GM23248 (cell line): ENCODE results near the gene HSF2BP. TPM values are rescaled to one million over a fixed set of nuclear protein-coding genes. Genes with fewer than 3 reads are reported as not detected.
A peak's percentile ranks its signal among the peaks of the same experiment; 100 is the strongest.

Source experiments
- DNase-seq: peaks from one replicate; pipeline ENCODE4 v3.0.0-alpha.2; 2015
- H2AFZ ChIP-seq: fragments of 200-600 bp; sonication (generic); 2 replicates; pipeline ENCODE4 v1.6.1; 2016; ENCODE audit warnings: antibody characterized with exemption
- H3F3A ChIP-seq: fragments of 200-600 bp; sonication (generic); 2 replicates; pipeline ENCODE4 v1.6.1; 2016; ENCODE audit warnings: mild to moderate bottlenecking, antibody characterized with exemption, mixed run types; ENCODE audit not compliant: insufficient read depth
- H3K27ac ChIP-seq: fragments of 200-600 bp; sonication (generic); 2 replicates; pipeline ENCODE4 v1.5.1; 2016; ENCODE audit warnings: mild to moderate bottlenecking
- H3K27me3 ChIP-seq: fragments of 200-600 bp; sonication (generic); replicated peaks from 2 replicates; pipeline ENCODE4 v1.6.1; 2016; ENCODE audit warnings: mild to moderate bottlenecking; ENCODE audit not compliant: insufficient read depth
- H3K36me3 ChIP-seq: fragments of 200-600 bp; sonication (generic); 2 replicates; pipeline ENCODE4 v1.6.1; 2016; ENCODE audit warnings: low read depth, mild to moderate bottlenecking
- H3K4me1 ChIP-seq: fragments of 200-600 bp; sonication (generic); 2 replicates; pipeline ENCODE4 v1.6.1; 2016; ENCODE audit warnings: mild to moderate bottlenecking; ENCODE audit not compliant: insufficient read depth
- H3K4me2 ChIP-seq: fragments of 200-600 bp; sonication (generic); one replicate; pipeline ENCODE4 v1.6.1; 2016; ENCODE audit warnings: mild to moderate bottlenecking; ENCODE audit not compliant: unreplicated experiment
- H3K4me3 ChIP-seq: fragments of 200-600 bp; sonication (generic); 2 replicates; pipeline ENCODE4 v1.5.1; 2016; ENCODE audit warnings: mild to moderate bottlenecking
- H3K79me2 ChIP-seq: fragments of 200-600 bp; sonication (generic); 2 replicates; pipeline ENCODE4 v1.6.1; 2016; ENCODE audit warnings: mild to moderate bottlenecking; ENCODE audit not compliant: insufficient read depth
- H3K9ac ChIP-seq: fragments of 200-600 bp; sonication (generic); 2 replicates; pipeline ENCODE4 v1.6.1; 2016; ENCODE audit warnings: mild to moderate bottlenecking
- H3K9me2 ChIP-seq: fragments of 200-600 bp; sonication (generic); 2 replicates; pipeline ENCODE4 v1.6.1; 2016; ENCODE audit warnings: mixed run types, mild to moderate bottlenecking, moderate library complexity; ENCODE audit not compliant: insufficient read depth
- H3K9me3 ChIP-seq: fragments of 200-600 bp; sonication (generic); one replicate; pipeline ENCODE4 v1.6.1; 2017; ENCODE audit warnings: low read depth
- H4K20me1 ChIP-seq: fragments of 200-600 bp; sonication (generic); 2 replicates; pipeline ENCODE4 v1.6.0; 2016; ENCODE audit not compliant: insufficient read depth
- EZH2 ChIP-seq: fragments of 200-600 bp; sonication (generic); IDR thresholded peaks from 2 replicates; pipeline ENCODE4 v1.6.1; 2018; ENCODE audit warnings: antibody characterized with exemption, mild to moderate bottlenecking; ENCODE audit not compliant: insufficient read depth, poor library complexity, severe bottlenecking
- EZH2phosphoT487 ChIP-seq: fragments of 200-600 bp; sonication (generic); IDR thresholded peaks from 2 replicates; pipeline ENCODE4 v1.6.1; 2018; ENCODE audit warnings: antibody characterized with exemption, moderate library complexity, mild to moderate bottlenecking, low read depth; ENCODE audit not compliant: insufficient read depth
- WGBS, 2 experiments: methylation state at CpG; one replicate each; pipeline ENCODE4 v1.1.6; 2015 to 2017; ENCODE audit warnings: low lambda C conversion rate in 2 of 2, low coverage in 1 of 2; ENCODE audit errors: missing lambda C conversion rate in 2 of 2; 5-methylcytosine and 5-hydroxymethylcytosine counted together
- in situ Hi-C: fragments of 300-500 bp; cut with MboI; formaldehyde crosslinking; loops from 2 replicates; pipeline ENCODE4 v1.15.0; 2020
- polyA plus RNA-seq: library from polyadenylated mRNA; unstranded; fragments of >200 nt; fragmentation: Nextera tagmentation; extraction: Ambion mirVana; gene quantifications from 2 replicates; pipeline ENCODE4 v1.2.1, GENCODE V29; 2016
- total RNA-seq: library from RNA; depleted of rRNA; stranded (reverse); fragments of >200 nt; shearing (Covaris generic); gene quantifications from 2 replicates; pipeline ENCODE4 v1.2.3, GENCODE V29; 2014

The HSF2BP gene
- total and polyA plus RNA-seq, 2 experiments from 2014 or later = 1.6 to 4.8 TPM

- WGBS, 2 experiments = 63 to 69% methylated on average over 4 of the region's 4 CpGs
- H3K4me1 ChIP-seq = peaks cover 9% of the 10 kb centered on the region; the same call in 1 of the 2 replicates
- in situ Hi-C loops = no loop called here
- no peaks in the 10 kb centered on the region for H3K9me3 ChIP-seq
- H2AFZ ChIP-seq = no peak overlapping the region
- peaks cover 96% of the 10 kb centered on the region for H3K79me2 ChIP-seq
- no peak overlapping the region for H3K4me2 ChIP-seq
- H3K36me3 ChIP-seq = no peaks in the 10 kb centered on the region; the same call in 1 of the 2 replicates
- no peak for TF ChIP-seq EZH2
- TF ChIP-seq EZH2phosphoT487 = no peak
- H3K4me3 ChIP-seq = no peak overlapping the region
- DNase-seq = no peak
- no peaks in the 10 kb centered on the region for H3K27me3 ChIP-seq
- H4K20me1 ChIP-seq = no peaks in the 10 kb centered on the region
- H3K9me2 ChIP-seq = no peaks in the 10 kb centered on the region
- no peak overlapping the region for H3K9ac ChIP-seq
- H3F3A ChIP-seq = no peaks in the 10 kb centered on the region
- no peak overlapping the region for H3K27ac ChIP-seq
These were observed 5.1 kb upstream of the HSF2BP start for GRCh38 chr21:43664358-43664757.

DNA sequence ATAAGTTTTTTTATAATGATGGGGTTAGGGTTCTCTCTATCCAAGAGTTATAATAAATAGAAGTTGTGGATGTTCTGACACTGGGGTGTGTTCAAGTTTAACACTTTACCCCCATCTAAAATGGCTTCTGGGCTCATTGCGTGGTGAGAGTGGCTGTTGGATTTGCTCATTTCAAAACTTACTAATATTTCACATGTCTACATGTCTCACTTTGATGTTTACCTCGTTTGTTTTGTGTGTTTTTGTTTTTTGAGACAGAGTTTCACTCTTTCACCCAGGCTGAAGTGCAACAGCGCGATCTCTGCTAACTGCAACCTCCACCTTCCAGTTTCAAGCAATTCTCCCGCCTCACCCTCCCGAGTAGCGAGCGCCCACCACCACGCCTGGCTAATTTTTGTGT, 3.7 kb upstream of the HSF2BP start:
- Histone ChIP-seq H3K9me2 (no peaks in the 10 kb centered on the region), H2AFZ (no peak overlapping the region), H3K79me2 (peaks cover 82% of the 10 kb centered on the region), H3K27me3 (no peaks in the 10 kb centered on the region), H3K4me1 (peaks cover 14% of the 10 kb centered on the region; the same call in 1 of the 2 replicates), H4K20me1 (no peaks in the 10 kb centered on the region), H3K36me3 (no peaks in the 10 kb centered on the region; the same call in 1 of the 2 replicates), H3K9me3 (no peaks in the 10 kb centered on the region), H3F3A (no peaks in the 10 kb centered on the region), H3K9ac (no peak overlapping the region), H3K27ac (no peak overlapping the region), H3K4me3 (no peak overlapping the region), H3K4me2 (no peak overlapping the region)
- DNase-seq = no peak
- WGBS, 2 experiments = 94% methylated on average over 9 of the region's 9 CpGs
- in situ Hi-C loops = no loop called here
- TF ChIP-seq EZH2phosphoT487 (no peak), EZH2 (no peak)

- H2AFZ ChIP-seq = no peak overlapping the region
- H3K9ac ChIP-seq = no peak overlapping the region
- H3K79me2 ChIP-seq = peaks cover 75% of the 10 kb centered on the region
- no peak overlapping the region for H3K27ac ChIP-seq
- TF ChIP-seq EZH2 = no peak
- TF ChIP-seq EZH2phosphoT487 = no peak
- H3K9me3 ChIP-seq = no peaks in the 10 kb centered on the region
- no peaks in the 10 kb centered on the region for H3K9me2 ChIP-seq
- peaks cover 14% of the 10 kb centered on the region; the same call in 1 of the 2 replicates for H3K4me1 ChIP-seq
- no peak for DNase-seq
- in situ Hi-C loops = no loop called here
- no peak overlapping the region for H3K4me3 ChIP-seq
- no peaks in the 10 kb centered on the region for H4K20me1 ChIP-seq
- H3K36me3 ChIP-seq = no peaks in the 10 kb centered on the region; the same call in 1 of the 2 replicates
- WGBS, 2 experiments = 70 to 71% methylated on average over 6 of the region's 6 CpGs
- H3K4me2 ChIP-seq = no peak overlapping the region
- no peaks in the 10 kb centered on the region; the same call in 1 of the 2 replicates for H3F3A ChIP-seq
- no peaks in the 10 kb centered on the region for H3K27me3 ChIP-seq
These were observed 3.0 kb upstream of the HSF2BP start for GRCh38 chr21:43662286-43662685.

DNA sequence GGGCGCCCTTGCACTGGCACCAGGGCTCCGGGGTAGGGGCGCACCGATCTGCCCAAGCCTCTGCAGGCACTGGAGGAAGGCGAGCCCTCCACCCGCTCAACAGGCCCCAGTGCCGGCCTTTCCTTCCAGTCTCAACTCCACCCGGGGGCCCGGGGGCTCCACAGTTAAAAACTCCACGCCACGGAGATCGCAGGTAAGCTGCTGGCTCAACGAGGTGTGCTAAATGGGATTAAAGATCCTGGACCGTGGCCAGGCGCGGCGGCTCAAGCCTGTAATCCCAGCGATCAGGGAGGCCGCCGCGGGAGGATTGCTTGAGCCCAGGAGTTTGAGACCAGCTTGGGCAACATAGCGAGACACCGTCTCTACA, 536 bp downstream of the HSF2BP start:
- DNase-seq = no peak
- Histone ChIP-seq H3K9ac (peak overlapping the region; percentile 90), H3K79me2 (peaks cover 40% of the 10 kb centered on the region), H3K9me2 (no peaks in the 10 kb centered on the region), H3K4me1 (peaks cover 21% of the 10 kb centered on the region; the same call in 1 of the 2 replicates), H3K9me3 (no peaks in the 10 kb centered on the region), H3K27ac (peak overlapping the region; percentile 86), H4K20me1 (no peaks in the 10 kb centered on the region), H3K4me3 (peak overlapping the region; percentile 92), H3K27me3 (no peaks in the 10 kb centered on the region), H3K4me2 (peak overlapping the region; percentile 96), H2AFZ (peak overlapping the region; percentile 93), H3K36me3 (no peaks in the 10 kb centered on the region), H3F3A (peaks cover 8% of the 10 kb centered on the region)
- WGBS, 2 experiments = 79 to 81% methylated on average over 23 of the region's 23 CpGs
- TF ChIP-seq EZH2phosphoT487 (no peak), EZH2 (no peak)
- in situ Hi-C loops = no loop called here
